GM23338 (cell line): ENCODE measurements around the gene IL1B. TPM values are rescaled to one million over a fixed set of nuclear protein-coding genes. Genes with fewer than 3 reads are reported as not detected.

Source experiments
- ATAC-seq: fragments of 200-7000 bp; cut with Tn5 transposase; 3 replicates; pipeline ENCODE4 v1.9.1; 2020
- DNase-seq: peaks from one replicate; pipeline ENCODE4 v3.0.0-alpha.2; 2015; ENCODE audit warnings: low spot score
- H2AFZ ChIP-seq: fragments of 200-600 bp; sonication (generic); 2 replicates; pipeline ENCODE4 v1.8.0; 2016; ENCODE audit warnings: antibody characterized with exemption, mild to moderate bottlenecking, moderate library complexity
- H3F3A ChIP-seq: fragments of 200-600 bp; sonication (generic); replicated peaks from 2 replicates; pipeline ENCODE4 v1.8.0; 2017; ENCODE audit warnings: antibody characterized with exemption, mixed run types, low read depth
- H3K27ac ChIP-seq: fragments of 200-600 bp; sonication (generic); 2 replicates; pipeline ENCODE4 v1.6.1; 2016; ENCODE audit warnings: low read depth
- H3K27me3 ChIP-seq: fragments of 200-600 bp; sonication (generic); 2 replicates; pipeline ENCODE4 v1.8.0; 2016; ENCODE audit warnings: mild to moderate bottlenecking, mixed run types, moderate library complexity; ENCODE audit not compliant: insufficient read depth
- H3K36me3 ChIP-seq: fragments of 200-600 bp; sonication (generic); 2 replicates; pipeline ENCODE4 v1.8.0; 2016; ENCODE audit warnings: mild to moderate bottlenecking; ENCODE audit not compliant: insufficient read depth
- H3K4me1 ChIP-seq: fragments of 200-600 bp; sonication (generic); 2 replicates; pipeline ENCODE4 v1.8.0; 2016; ENCODE audit warnings: mild to moderate bottlenecking, moderate library complexity; ENCODE audit not compliant: insufficient read depth
- H3K4me2 ChIP-seq: fragments of 200-600 bp; sonication (generic); 2 replicates; pipeline ENCODE4 v1.7.1; 2017; ENCODE audit warnings: mixed run types
- H3K4me3 ChIP-seq: fragments of 200-600 bp; sonication (generic); 2 replicates; pipeline ENCODE4 v1.6.1; 2016; ENCODE audit warnings: mixed run types
- H3K79me2 ChIP-seq: fragments of 200-600 bp; sonication (generic); replicated peaks from 2 replicates; pipeline ENCODE4 v1.8.0; 2017; ENCODE audit warnings: mild to moderate bottlenecking; ENCODE audit not compliant: insufficient read depth
- H3K9me2 ChIP-seq: fragments of 200-600 bp; sonication (generic); 2 replicates; pipeline ENCODE4 v1.8.0; 2017; ENCODE audit not compliant: insufficient read depth
- H4K20me1 ChIP-seq: fragments of 200-600 bp; sonication (generic); replicated peaks from 2 replicates; pipeline ENCODE4 v1.8.0; 2017; ENCODE audit warnings: mild to moderate bottlenecking; ENCODE audit not compliant: insufficient read depth
- H3K27ac Mint-ChIP-seq: 2 replicates; pipeline ENCODE4 v1.8.0; 2020; ENCODE audit warnings: inconsistent platforms, mild to moderate bottlenecking, moderate library complexity, mixed read lengths
- H3K27me3 Mint-ChIP-seq: 3 replicates; pipeline ENCODE4 v1.8.0; 2022; ENCODE audit warnings: low read depth, mild to moderate bottlenecking, moderate library complexity, mixed read lengths, inconsistent platforms; ENCODE audit not compliant: insufficient read depth, poor library complexity
- H3K36me3 Mint-ChIP-seq: 3 replicates; pipeline ENCODE4 v1.8.0; 2021; ENCODE audit warnings: low read depth, mild to moderate bottlenecking, inconsistent platforms, moderate library complexity, mixed read lengths
- H3K4me1 Mint-ChIP-seq: 3 replicates; pipeline ENCODE4 v1.8.0; 2020; ENCODE audit warnings: mild to moderate bottlenecking, inconsistent platforms, mixed read lengths
- H3K4me3 Mint-ChIP-seq: 3 replicates; pipeline ENCODE4 v1.8.0; 2021; ENCODE audit warnings: moderate library complexity, mild to moderate bottlenecking, inconsistent platforms, mixed read lengths
- H3K9me3 Mint-ChIP-seq: 3 replicates; pipeline ENCODE4 v1.8.0; 2020; ENCODE audit warnings: moderate library complexity, mild to moderate bottlenecking, inconsistent platforms, mixed read lengths
- CREB1 ChIP-seq: fragments of 250-450 bp; sonication (Bioruptor Pico); IDR thresholded peaks from 2 replicates; pipeline ENCODE4 v1.5.0; 2020; ENCODE audit warnings: low read depth, mild to moderate bottlenecking, moderate library complexity
- CTCF ChIP-seq, 2 experiments: fragments of 200-600 bp in 1 of 2; sonication (generic) in 1 of 2; conservative IDR thresholded peaks; 2 replicates each; pipeline versions ENCODE4 v1.5.1 to v1.6.1; 2016 to 2017; ENCODE audit warnings: antibody characterized with exemption in 2 of 2, low read depth in 2 of 2, mild to moderate bottlenecking in 2 of 2, moderate library complexity in 1 of 2
- ETS1 ChIP-seq: IDR thresholded peaks from 2 replicates; pipeline ENCODE4 v1.6.1; 2016; ENCODE audit warnings: antibody characterized with exemption
- EZH2 ChIP-seq: fragments of 200-600 bp; sonication (generic); IDR thresholded peaks from one replicate; pipeline ENCODE4 v1.8.0; 2017; ENCODE audit warnings: antibody characterized with exemption, mild to moderate bottlenecking, low read depth; ENCODE audit not compliant: unreplicated experiment
- EZH2phosphoT487 ChIP-seq: fragments of 200-600 bp; sonication (generic); IDR thresholded peaks from one replicate; pipeline ENCODE4 v1.8.1; 2018; ENCODE audit warnings: antibody characterized with exemption; ENCODE audit not compliant: unreplicated experiment
- JUNB ChIP-seq: IDR thresholded peaks from one replicate; pipeline ENCODE4 v1.6.1; 2016; ENCODE audit warnings: antibody characterized with exemption; ENCODE audit not compliant: unreplicated experiment
- NANOG ChIP-seq: IDR thresholded peaks from 2 replicates; pipeline ENCODE4 v1.6.1; 2016; ENCODE audit warnings: antibody characterized with exemption, borderline replicate concordance
- POLR2AphosphoS5 ChIP-seq: IDR thresholded peaks from 2 replicates; pipeline ENCODE4 v1.6.1; 2016; ENCODE audit warnings: antibody characterized with exemption, low read depth
- REST ChIP-seq: IDR thresholded peaks from one replicate; pipeline ENCODE4 v1.6.1; 2018; ENCODE audit warnings: antibody characterized with exemption; ENCODE audit not compliant: unreplicated experiment
- STAT1 ChIP-seq: IDR thresholded peaks from one replicate; pipeline ENCODE4 v1.6.1; 2016; ENCODE audit warnings: antibody characterized with exemption; ENCODE audit not compliant: unreplicated experiment
- ZNF331 ChIP-seq: fragments of 250-450 bp; sonication (Bioruptor Pico); IDR thresholded peaks from 2 replicates; pipeline ENCODE4 v1.5.0; 2020; ENCODE audit warnings: low read depth, mild to moderate bottlenecking, moderate library complexity
- polyA plus RNA-seq: library from polyadenylated mRNA; unstranded; fragments of >200 nt; fragmentation: Nextera tagmentation; extraction: Ambion mirVana; gene quantifications from 2 replicates; pipeline ENCODE4 v1.2.1, GENCODE V29; 2016
- total RNA-seq: library from RNA; depleted of rRNA; stranded (reverse); fragments of >200 nt; shearing (Covaris generic); gene quantifications from 2 replicates; pipeline ENCODE4 v1.2.3, GENCODE V29; 2014
- TF ChIP-seq, protein P1 (sequence below): fragments of 250-450 bp; sonication (Bioruptor Pico); IDR thresholded peaks from 2 replicates; pipeline ENCODE4 v1.5.0; 2020; ENCODE audit warnings: mild to moderate bottlenecking, moderate library complexity

IL1B gene
- total and polyA plus RNA-seq, 2 experiments from 2014 or later, result not detected

DNA sequence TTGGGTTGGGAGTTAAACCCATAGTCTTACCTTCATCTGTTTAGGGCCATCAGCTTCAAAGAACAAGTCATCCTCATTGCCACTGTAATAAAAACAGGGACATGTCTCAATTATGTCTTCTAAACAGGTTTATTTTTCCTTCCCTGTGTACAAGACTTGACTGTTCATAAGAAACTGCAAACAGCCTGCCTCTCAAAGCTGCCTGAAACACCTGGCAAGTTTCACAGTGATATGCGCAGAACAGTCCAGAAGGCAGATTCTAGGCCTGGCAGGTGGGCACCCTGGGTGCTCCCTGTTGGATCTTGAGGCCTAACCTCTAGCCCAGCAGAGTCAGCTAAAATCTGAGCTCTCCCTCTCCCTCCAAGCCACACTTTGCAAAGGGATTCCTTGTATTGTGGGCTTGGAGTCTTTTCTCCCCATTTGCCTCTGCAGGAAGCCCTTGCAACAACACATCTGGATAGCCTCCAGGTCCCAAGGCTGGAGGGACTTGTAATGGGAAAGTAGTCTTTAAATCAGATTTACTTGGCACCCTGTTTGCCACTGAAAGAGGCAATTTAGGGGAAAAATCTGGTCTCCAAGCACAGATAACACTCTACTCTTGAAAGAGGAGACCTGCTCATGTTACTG is 930 bp downstream of the IL1B start:
- H3K79me2 ChIP-seq, result no peaks in the 10 kb centered on the region
- H3K27ac ChIP-seq, result no peak overlapping the region
- H3K27me3 ChIP-seq, result no peaks in the 10 kb centered on the region
- H3K9me2 ChIP-seq, result peaks cover 20% of the 10 kb centered on the region
- no peak overlapping the region for H2AFZ ChIP-seq
- Mint-ChIP-seq H3K4me3 (no peak overlapping the region), H3K36me3 (no peaks in the 10 kb centered on the region), H3K9me3 (no peaks in the 10 kb centered on the region), H3K4me1 (peaks cover 22% of the 10 kb centered on the region), H3K27ac (no peak overlapping the region), H3K27me3 (peaks cover 3% of the 10 kb centered on the region)
- H3F3A ChIP-seq, result no peaks in the 10 kb centered on the region
- no peak for DNase-seq
- H3K4me1 ChIP-seq, result peaks cover 4% of the 10 kb centered on the region; the same call in 1 of the 2 replicates
- peak; percentile 54 for ATAC-seq
- H4K20me1 ChIP-seq, result no peaks in the 10 kb centered on the region
- H3K36me3 ChIP-seq, result no peaks in the 10 kb centered on the region
- no peak overlapping the region for H3K4me3 ChIP-seq
- TF ChIP-seq CREB1 (CRISPR knock-in tag) (no peak), ZNF331 (CRISPR knock-in tag) (no peak), CTCF (conservative IDR thresholded peaks at IDR 0.05; ENCODE audit: low read depth in 2 of 2) (no peak), NANOG (no peak), POLR2AphosphoS5 (no peak), STAT1 (no peak), EZH2phosphoT487 (no peak), JUNB (no peak), EZH2 (no peak), REST (no peak), ETS1 (no peak)
- TF ChIP-seq, protein P1, sequence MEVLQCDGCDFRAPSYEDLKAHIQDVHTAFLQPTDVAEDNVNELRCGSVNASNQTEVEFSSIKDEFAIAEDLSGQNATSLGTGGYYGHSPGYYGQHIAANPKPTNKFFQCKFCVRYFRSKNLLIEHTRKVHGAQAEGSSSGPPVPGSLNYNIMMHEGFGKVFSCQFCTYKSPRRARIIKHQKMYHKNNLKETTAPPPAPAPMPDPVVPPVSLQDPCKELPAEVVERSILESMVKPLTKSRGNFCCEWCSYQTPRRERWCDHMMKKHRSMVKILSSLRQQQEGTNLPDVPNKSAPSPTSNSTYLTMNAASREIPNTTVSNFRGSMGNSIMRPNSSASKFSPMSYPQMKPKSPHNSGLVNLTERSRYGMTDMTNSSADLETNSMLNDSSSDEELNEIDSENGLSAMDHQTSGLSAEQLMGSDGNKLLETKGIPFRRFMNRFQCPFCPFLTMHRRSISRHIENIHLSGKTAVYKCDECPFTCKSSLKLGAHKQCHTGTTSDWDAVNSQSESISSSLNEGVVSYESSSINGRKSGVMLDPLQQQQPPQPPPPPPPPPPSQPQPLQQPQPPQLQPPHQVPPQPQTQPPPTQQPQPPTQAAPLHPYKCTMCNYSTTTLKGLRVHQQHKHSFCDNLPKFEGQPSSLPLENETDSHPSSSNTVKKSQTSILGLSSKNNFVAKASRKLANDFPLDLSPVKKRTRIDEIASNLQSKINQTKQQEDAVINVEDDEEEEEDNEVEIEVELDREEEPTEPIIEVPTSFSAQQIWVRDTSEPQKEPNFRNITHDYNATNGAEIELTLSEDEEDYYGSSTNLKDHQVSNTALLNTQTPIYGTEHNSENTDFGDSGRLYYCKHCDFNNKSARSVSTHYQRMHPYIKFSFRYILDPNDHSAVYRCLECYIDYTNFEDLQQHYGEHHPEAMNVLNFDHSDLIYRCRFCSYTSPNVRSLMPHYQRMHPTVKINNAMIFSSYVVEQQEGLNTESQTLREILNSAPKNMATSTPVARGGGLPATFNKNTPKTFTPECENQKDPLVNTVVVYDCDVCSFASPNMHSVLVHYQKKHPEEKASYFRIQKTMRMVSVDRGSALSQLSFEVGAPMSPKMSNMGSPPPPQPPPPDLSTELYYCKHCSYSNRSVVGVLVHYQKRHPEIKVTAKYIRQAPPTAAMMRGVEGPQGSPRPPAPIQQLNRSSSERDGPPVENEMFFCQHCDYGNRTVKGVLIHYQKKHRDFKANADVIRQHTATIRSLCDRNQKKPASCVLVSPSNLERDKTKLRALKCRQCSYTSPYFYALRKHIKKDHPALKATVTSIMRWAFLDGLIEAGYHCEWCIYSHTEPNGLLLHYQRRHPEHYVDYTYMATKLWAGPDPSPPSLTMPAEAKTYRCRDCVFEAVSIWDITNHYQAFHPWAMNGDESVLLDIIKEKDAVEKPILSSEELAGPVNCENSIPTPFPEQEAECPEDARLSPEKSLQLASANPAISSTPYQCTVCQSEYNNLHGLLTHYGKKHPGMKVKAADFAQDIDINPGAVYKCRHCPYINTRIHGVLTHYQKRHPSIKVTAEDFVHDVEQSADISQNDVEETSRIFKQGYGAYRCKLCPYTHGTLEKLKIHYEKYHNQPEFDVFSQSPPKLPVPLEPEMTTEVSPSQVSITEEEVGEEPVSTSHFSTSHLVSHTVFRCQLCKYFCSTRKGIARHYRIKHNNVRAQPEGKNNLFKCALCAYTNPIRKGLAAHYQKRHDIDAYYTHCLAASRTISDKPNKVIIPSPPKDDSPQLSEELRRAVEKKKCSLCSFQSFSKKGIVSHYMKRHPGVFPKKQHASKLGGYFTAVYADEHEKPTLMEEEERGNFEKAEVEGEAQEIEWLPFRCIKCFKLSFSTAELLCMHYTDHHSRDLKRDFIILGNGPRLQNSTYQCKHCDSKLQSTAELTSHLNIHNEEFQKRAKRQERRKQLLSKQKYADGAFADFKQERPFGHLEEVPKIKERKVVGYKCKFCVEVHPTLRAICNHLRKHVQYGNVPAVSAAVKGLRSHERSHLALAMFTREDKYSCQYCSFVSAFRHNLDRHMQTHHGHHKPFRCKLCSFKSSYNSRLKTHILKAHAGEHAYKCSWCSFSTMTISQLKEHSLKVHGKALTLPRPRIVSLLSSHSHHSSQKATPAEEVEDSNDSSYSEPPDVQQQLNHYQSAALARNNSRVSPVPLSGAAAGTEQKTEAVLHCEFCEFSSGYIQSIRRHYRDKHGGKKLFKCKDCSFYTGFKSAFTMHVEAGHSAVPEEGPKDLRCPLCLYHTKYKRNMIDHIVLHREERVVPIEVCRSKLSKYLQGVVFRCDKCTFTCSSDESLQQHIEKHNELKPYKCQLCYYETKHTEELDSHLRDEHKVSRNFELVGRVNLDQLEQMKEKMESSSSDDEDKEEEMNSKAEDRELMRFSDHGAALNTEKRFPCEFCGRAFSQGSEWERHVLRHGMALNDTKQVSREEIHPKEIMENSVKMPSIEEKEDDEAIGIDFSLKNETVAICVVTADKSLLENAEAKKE (CRISPR knock-in tag), result no peak
- no peak overlapping the region for H3K4me2 ChIP-seq
